ENCODE measurements around the gene TEX2.

DNA sequence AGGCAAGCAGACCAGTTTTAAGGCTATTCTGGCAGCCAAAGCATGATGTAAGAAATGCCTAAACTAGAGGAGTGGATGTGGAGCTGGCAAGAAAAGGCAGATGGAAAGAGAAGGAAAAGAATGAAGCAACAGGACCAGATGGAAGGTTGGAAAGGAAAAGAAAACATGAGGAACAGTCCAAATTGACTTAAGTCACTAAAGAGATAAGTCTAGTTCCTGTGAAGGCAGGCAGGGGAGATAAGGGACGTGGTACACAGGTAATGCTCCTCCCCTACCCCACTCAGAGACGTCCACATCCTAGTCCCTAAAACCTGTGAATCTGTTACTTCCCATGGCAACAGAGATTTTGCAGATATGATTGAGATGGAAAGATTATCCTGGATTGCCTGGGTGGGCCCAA lies 43.5 kb downstream of the TEX2 start:
- TF ChIP-seq GATA3 (IDR thresholded peaks at IDR 0.05; ENCODE audit: low read depth, low read length) (0 out of 2 replicates have a peak, but pooled peaks have one; percentile 16), GATA2 (IDR thresholded peaks at IDR 0.05; ENCODE audit: low read depth, low read length) (peak; percentile 30; the same call in 1 of the 2 replicates)

Measured in SH-SY5Y (cell line).